GM12891 (cell line): ENCODE data around the gene C16orf95.

Source experiments
- POLR2A ChIP-seq: IDR thresholded peaks from 2 replicates; pipeline ENCODE4 v1.6.1; 2011; ENCODE audit warnings: low read depth, low read length, control low read depth
- TAF1 ChIP-seq: IDR thresholded peaks from 2 replicates; pipeline ENCODE4 v1.6.1; 2011; ENCODE audit warnings: low read depth, low read length, control low read depth

DNA sequence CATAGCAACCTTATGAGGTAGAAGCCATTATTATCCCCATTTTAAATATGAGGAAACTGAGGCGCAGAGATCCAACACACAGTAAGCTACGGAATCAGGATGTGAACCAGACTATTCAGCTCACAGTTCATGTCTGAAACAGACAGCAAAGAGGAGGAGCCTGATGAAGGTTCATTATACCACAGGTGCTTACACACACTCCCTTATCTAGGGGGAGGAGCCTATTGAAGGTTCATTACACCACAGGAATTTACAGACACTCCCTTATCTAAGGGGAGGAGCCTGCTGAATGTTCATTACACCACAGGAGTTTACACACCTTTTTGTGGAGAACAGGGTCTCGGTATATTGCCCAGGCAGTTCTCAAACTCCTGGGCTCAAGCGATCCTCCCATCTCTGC, 21.9 kb downstream of the C16orf95 start:
- no peak for TF ChIP-seq POLR2A
- no peak for TF ChIP-seq TAF1
